Subcutaneous abdominal adipose tissue (tissue), 5 donors: ENCODE results near the gene FAM181A.

Experiments used
- H3K27ac ChIP-seq: one replicate; pipeline ENCODE4 v1.7.0; 2013; ENCODE audit warnings: low read depth, mild to moderate bottlenecking, inconsistent platforms, low read length, moderate library complexity
- H3K27me3 ChIP-seq, 5 donors: one replicate each; pipeline ENCODE4 v1.7.0; 2013; ENCODE audit warnings: low read length in 5 of 5, inconsistent platforms in 1 of 5; ENCODE audit not compliant: control insufficient read depth in 5 of 5, insufficient read depth in 4 of 5
- H3K36me3 ChIP-seq, 5 donors: one replicate each; pipeline ENCODE4 v1.7.0; 2013; ENCODE audit warnings: low read length in 5 of 5; ENCODE audit not compliant: control insufficient read depth in 5 of 5, insufficient read depth in 5 of 5
- H3K4me1 ChIP-seq, 5 donors: one replicate each; pipeline ENCODE4 v1.7.0; 2013; ENCODE audit warnings: low read length in 5 of 5, mild to moderate bottlenecking in 3 of 5, moderate library complexity in 1 of 5; ENCODE audit not compliant: control insufficient read depth in 5 of 5, insufficient read depth in 5 of 5
- H3K4me3 ChIP-seq, 5 donors: one replicate each; pipeline ENCODE4 v1.7.0; 2013; ENCODE audit warnings: low read length in 5 of 5, low read depth in 1 of 5
- H3K9ac ChIP-seq, 5 donors: one replicate each; pipeline ENCODE4 v1.7.0; 2013; ENCODE audit warnings: low read length in 5 of 5, mild to moderate bottlenecking in 4 of 5, moderate library complexity in 3 of 5
- H3K9me3 ChIP-seq, 5 donors: one replicate each; pipeline ENCODE4 v1.7.0; 2013; ENCODE audit warnings: low read length in 5 of 5; ENCODE audit not compliant: control insufficient read depth in 5 of 5
- donor health status: healthy.
- donor health status: healthy.
- donor health status: healthy.
- donor health status: healthy.
- donor health status: healthy.

FAM181A gene

GRCh38 chr14:93947282-93947681 lies 20.1 kb downstream of the FAM181A start:
- Histone ChIP-seq H3K9me3 (no peaks in the 10 kb centered on the region), H3K4me3 (no peak overlapping the region), H3K9ac (no peak overlapping the region), H3K27ac (no peak overlapping the region), H3K36me3 (no peaks in the 10 kb centered on the region), H3K4me1 (peaks cover 0 to 33% (median 16%) of the 10 kb centered on the region in 5 donors), H3K27me3 (no peaks in the 10 kb centered on the region)

GRCh38 chr14:93949511-93950075 lies 22.4 kb downstream of the FAM181A start:
- H3K27ac ChIP-seq = no peak overlapping the region
- H3K27me3 ChIP-seq = peaks cover 0 to 11% (median 3%) of the 10 kb centered on the region in 5 donors
- no peaks in the 10 kb centered on the region for H3K36me3 ChIP-seq

GRCh38 chr14:93950948-93951634 lies 23.9 kb downstream of the FAM181A start:
- no peak overlapping the region for H3K27ac ChIP-seq
- H3K27me3 ChIP-seq = peaks cover 0 to 21% (median 4%) of the 10 kb centered on the region in 5 donors
- no peaks in the 10 kb centered on the region for H3K36me3 ChIP-seq
- no peak overlapping the region for H3K4me3 ChIP-seq
- no peak overlapping the region for H3K9ac ChIP-seq
- H3K9me3 ChIP-seq = no peaks in the 10 kb centered on the region
- peaks cover 0 to 16% (median 11%) of the 10 kb centered on the region in 5 donors for H3K4me1 ChIP-seq

More at GRCh38 chr14:93949511-93950075, 22.4 kb downstream of the FAM181A start:
- Histone ChIP-seq H3K4me1 (peaks cover 0 to 28% (median 16%) of the 10 kb centered on the region in 5 donors), H3K9ac (no peak overlapping the region), H3K9me3 (no peaks in the 10 kb centered on the region), H3K4me3 (no peak overlapping the region)

GRCh38 chr14:93951635-93952540 lies 24.7 kb downstream of the FAM181A start:
- no peak overlapping the region for H3K9ac ChIP-seq
- H3K27me3 ChIP-seq = peaks cover 3 to 29% (median 8%) of the 10 kb centered on the region in 5 donors
- peaks cover 0 to 8% (median 5%) of the 10 kb centered on the region in 5 donors for H3K4me1 ChIP-seq
- H3K9me3 ChIP-seq = no peaks in the 10 kb centered on the region
- H3K36me3 ChIP-seq = no peaks in the 10 kb centered on the region
- no peak overlapping the region for H3K27ac ChIP-seq
- no peak overlapping the region for H3K4me3 ChIP-seq

GRCh38 chr14:93952829-93953228 lies 25.7 kb downstream of the FAM181A start:
- peaks cover 7 to 32% (median 8%) of the 10 kb centered on the region in 5 donors for H3K27me3 ChIP-seq
- no peak overlapping the region for H3K27ac ChIP-seq
- H3K9ac ChIP-seq = no peak overlapping the region
- peaks cover 0 to 8% (median 3%) of the 10 kb centered on the region in 5 donors for H3K4me1 ChIP-seq
- H3K9me3 ChIP-seq = no peaks in the 10 kb centered on the region
- H3K36me3 ChIP-seq = no peaks in the 10 kb centered on the region
- no peak overlapping the region for H3K4me3 ChIP-seq

GRCh38 chr14:93953263-93953662 lies 26.1 kb downstream of the FAM181A start:
- Histone ChIP-seq H3K9me3 (no peaks in the 10 kb centered on the region), H3K4me1 (peaks cover 0 to 8% (median 3%) of the 10 kb centered on the region in 5 donors), H3K36me3 (no peaks in the 10 kb centered on the region), H3K9ac (no peak overlapping the region), H3K27ac (no peak overlapping the region), H3K27me3 (peaks cover 7 to 35% (median 12%) of the 10 kb centered on the region in 5 donors), H3K4me3 (no peak overlapping the region)

GRCh38 chr14:93953739-93954515 lies 26.8 kb downstream of the FAM181A start:
- peaks cover 7 to 35% (median 14%) of the 10 kb centered on the region in 5 donors for H3K27me3 ChIP-seq
- no peak overlapping the region for H3K27ac ChIP-seq
- H3K9me3 ChIP-seq = no peaks in the 10 kb centered on the region
- H3K4me1 ChIP-seq = peaks cover 0 to 8% (median 3%) of the 10 kb centered on the region in 5 donors
- no peaks in the 10 kb centered on the region for H3K36me3 ChIP-seq
- H3K4me3 ChIP-seq = no peak overlapping the region
- no peak overlapping the region for H3K9ac ChIP-seq

- H3K36me3 ChIP-seq = no peaks in the 10 kb centered on the region
- H3K9ac ChIP-seq = no peak overlapping the region
- H3K27me3 ChIP-seq = peaks cover 7 to 35% (median 14%) of the 10 kb centered on the region in 5 donors
- no peak overlapping the region for H3K4me3 ChIP-seq
- no peaks in the 10 kb centered on the region for H3K9me3 ChIP-seq
- peaks cover 0 to 8% (median 3%) of the 10 kb centered on the region in 5 donors for H3K4me1 ChIP-seq
- no peak overlapping the region for H3K27ac ChIP-seq
Measured at GRCh38 chr14:93954516-93954830, 27.3 kb downstream of the FAM181A start.

- Histone ChIP-seq H3K27me3 (peaks cover 7 to 35% (median 14%) of the 10 kb centered on the region in 5 donors), H3K36me3 (no peaks in the 10 kb centered on the region), H3K27ac (no peak overlapping the region), H3K9ac (peak overlapping the region in 1 of 5 donors; percentile 31), H3K4me1 (peaks cover 0 to 8% (median 3%) of the 10 kb centered on the region in 5 donors), H3K9me3 (no peaks in the 10 kb centered on the region), H3K4me3 (peak overlapping the region in 2 of 5 donors; percentile 3 to 19)
Measured at GRCh38 chr14:93954900-93955849, 28.0 kb downstream of the FAM181A start.
